Measurements from ENCODE around the gene DNAJA1.

DNA sequence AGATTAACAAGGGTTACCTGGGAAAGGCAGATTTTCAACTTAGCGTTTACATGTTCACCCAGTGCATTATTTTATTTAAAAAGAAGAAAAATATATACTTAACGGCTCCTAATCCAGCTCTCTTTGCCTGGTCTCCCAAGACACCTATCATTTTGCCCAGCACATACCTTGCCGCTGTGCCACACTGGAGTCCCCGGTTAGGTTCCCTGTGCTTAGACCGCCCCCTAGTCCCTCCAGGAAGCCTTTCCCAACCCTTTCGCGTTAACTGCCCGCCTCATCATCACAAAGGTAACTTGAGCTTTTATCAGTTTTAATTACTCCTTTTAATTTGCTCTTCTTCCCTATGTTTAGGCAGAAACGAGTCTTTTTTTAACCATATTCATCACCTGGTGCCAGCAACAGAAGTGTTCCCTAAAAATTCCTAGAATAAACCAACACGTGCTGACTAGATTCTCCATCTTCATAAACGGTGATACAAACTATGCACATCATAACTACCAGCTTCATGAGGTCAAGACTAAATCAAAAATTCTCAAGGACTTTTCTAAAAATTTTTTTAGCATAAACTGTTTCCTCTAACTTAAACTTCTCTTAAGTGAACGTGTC, 19.7 kb downstream of the DNAJA1 start:
- TF ChIP-seq GATA2 (IDR thresholded peaks at IDR 0.05; ENCODE audit: low read depth, low read length): no peak
- no peak for TF ChIP-seq GATA3 (IDR thresholded peaks at IDR 0.05; ENCODE audit: low read depth, low read length)

Data from SH-SY5Y (cell line).